Activated T-cell treated with anti-CD3 and anti-CD28 coated beads, Interleukin-2, amount 50 U/mL, for 1 hour (primary cell): ENCODE results near the gene FAM168B.

Experiments
- DNase-seq: peaks from one replicate; pipeline ENCODE4 v3.0.0-alpha.2; 2020

The FAM168B gene

GRCh38 chr2:131014141-131014540, 79.1 kb downstream of the FAM168B start:
- DNase-seq, result no peak

GRCh38 chr2:131011486-131011885, 81.8 kb downstream of the FAM168B start:
- DNase-seq, result no peak

GRCh38 chr2:131010566-131010965, 82.7 kb downstream of the FAM168B start:
- DNase-seq, result no peak

GRCh38 chr2:131009713-131010475, 83.4 kb downstream of the FAM168B start:
- no peak for DNase-seq

GRCh38 chr2:131008967-131009366, 84.3 kb downstream of the FAM168B start:
- no peak for DNase-seq

GRCh38 chr2:131006561-131006960, 86.7 kb downstream of the FAM168B start:
- no peak for DNase-seq

- no peak for DNase-seq
Measured at GRCh38 chr2:131005216-131005935, 87.9 kb downstream of the FAM168B start.

GRCh38 chr2:131004446-131005209, 88.6 kb downstream of the FAM168B start:
- no peak for DNase-seq

GRCh38 chr2:130998561-130998960, 94.7 kb downstream of the FAM168B start:
- no peak for DNase-seq
